Right forelimb (tissue), 1 donor: ENCODE measurements around the gene CHST12.
"Not testable (repeated sequence)": the region's sequence is repeated elsewhere in the genome, so short reads cannot be mapped to it uniquely, and the experiment has no call there.

Source experiments
- DNase-seq: peaks from one replicate; pipeline ENCODE4 v3.0.0-alpha.2; 2018

Gene CHST12

GRCh38 chr7:2437537-2438148 lies 34.2 kb downstream of the CHST12 start:
- no peak for DNase-seq

- DNase-seq: no peak
These were observed 34.8 kb downstream of the CHST12 start for GRCh38 chr7:2438186-2438585.

- DNase-seq: no peak
These were observed 35.4 kb downstream of the CHST12 start for GRCh38 chr7:2438775-2439174.

GRCh38 chr7:2440608-2441245 lies 37.3 kb downstream of the CHST12 start:
- no peak for DNase-seq

- DNase-seq: no peak
These were observed 38.1 kb downstream of the CHST12 start for GRCh38 chr7:2441430-2442058.

- no peak for DNase-seq
These were observed 40.1 kb downstream of the CHST12 start for GRCh38 chr7:2443491-2443890.

GRCh38 chr7:2444476-2444875 lies 41.1 kb downstream of the CHST12 start:
- no peak for DNase-seq

GRCh38 chr7:2445047-2445446 lies 41.6 kb downstream of the CHST12 start:
- no peak for DNase-seq

- no peak for DNase-seq
These were observed 42.6 kb downstream of the CHST12 start for GRCh38 chr7:2445898-2446555.

- no peak for DNase-seq
These were observed 43.3 kb downstream of the CHST12 start for GRCh38 chr7:2446676-2447075.

GRCh38 chr7:2450198-2451107 lies 47.0 kb downstream of the CHST12 start:
- no peak for DNase-seq

- peak; percentile 90 for DNase-seq
These were observed 48.0 kb downstream of the CHST12 start for GRCh38 chr7:2451171-2452073.

GRCh38 chr7:2452074-2452507 lies 48.7 kb downstream of the CHST12 start:
- no peak for DNase-seq

- no peak for DNase-seq
These were observed 49.3 kb downstream of the CHST12 start for GRCh38 chr7:2452643-2453270.

- not testable (repeated sequence) for DNase-seq
These were observed 50.4 kb downstream of the CHST12 start for GRCh38 chr7:2453849-2454248.

- no peak for DNase-seq
These were observed 56.3 kb downstream of the CHST12 start for GRCh38 chr7:2459674-2460073.

- no peak for DNase-seq
These were observed 56.8 kb downstream of the CHST12 start for GRCh38 chr7:2460188-2460587.

GRCh38 chr7:2460641-2461040 lies 57.2 kb downstream of the CHST12 start:
- no peak for DNase-seq

- no peak for DNase-seq
These were observed 58.0 kb downstream of the CHST12 start for GRCh38 chr7:2461268-2462026.

GRCh38 chr7:2462731-2463130 lies 59.3 kb downstream of the CHST12 start:
- DNase-seq: no peak
